HG03354 (cell line): ENCODE results near the gene QPRT.
"Not testable (repeated sequence)": the region's sequence is repeated elsewhere in the genome, so short reads cannot be mapped to it uniquely, and the experiment has no call there.

ENCODE experiments used
- ATAC-seq: cut with Tn5 transposase; IDR thresholded peaks from one replicate; pipeline ENCODE4 v1.9.1; 2021; ENCODE audit warnings: mild to moderate bottlenecking; ENCODE audit not compliant: unreplicated experiment, poor library complexity, severe bottlenecking

QPRT gene

DNA sequence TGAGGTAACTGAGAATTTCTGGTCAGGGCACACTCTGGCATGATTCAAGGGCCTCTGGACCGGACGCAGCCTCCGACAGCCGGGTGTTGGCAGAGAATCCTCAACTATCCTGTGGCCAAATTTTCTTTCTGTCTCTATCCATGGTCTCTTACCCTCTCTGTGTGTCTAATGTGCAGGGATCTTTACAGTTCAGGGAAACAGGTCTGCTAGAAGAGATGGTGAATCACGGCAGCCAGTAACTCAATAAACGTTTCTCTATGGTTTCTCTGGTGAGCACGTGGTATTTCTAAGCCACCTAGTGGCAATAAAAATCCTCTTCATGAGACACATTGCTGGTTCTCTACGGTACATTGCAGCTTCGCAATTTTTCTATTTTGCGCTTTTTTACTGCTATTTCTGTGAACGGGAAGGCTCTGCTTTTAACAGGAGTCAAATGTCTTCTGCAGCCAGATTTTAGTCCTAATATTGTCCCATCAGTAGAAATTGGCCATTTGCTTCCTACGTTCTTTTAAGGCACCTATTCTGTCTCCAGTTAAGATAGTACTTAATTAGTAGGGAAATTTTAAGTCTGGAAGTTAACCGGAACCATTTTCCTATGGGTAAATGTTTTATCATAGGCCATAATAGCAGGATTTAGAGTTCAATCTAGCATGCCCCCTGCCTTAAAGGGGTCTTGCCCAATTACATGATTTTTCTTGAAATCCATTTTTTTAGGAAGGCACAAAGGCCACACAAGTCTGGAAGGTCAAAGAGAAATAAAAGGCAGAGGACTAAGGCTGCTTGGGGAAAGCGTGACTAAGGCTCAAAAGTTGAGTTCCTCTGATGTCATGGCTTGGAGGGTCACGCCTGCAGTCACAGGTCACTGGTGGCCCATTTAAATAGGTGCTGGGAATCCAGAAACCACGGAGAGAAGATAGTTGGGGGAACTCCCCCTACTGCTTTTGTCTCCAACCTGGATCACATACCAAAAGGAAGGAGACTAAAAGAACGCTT, 31.5 kb downstream of the QPRT start:
- no peak for ATAC-seq

- no peak for ATAC-seq
These were observed 33.8 kb downstream of the QPRT start for GRCh38 chr16:29712809-29713208.

DNA sequence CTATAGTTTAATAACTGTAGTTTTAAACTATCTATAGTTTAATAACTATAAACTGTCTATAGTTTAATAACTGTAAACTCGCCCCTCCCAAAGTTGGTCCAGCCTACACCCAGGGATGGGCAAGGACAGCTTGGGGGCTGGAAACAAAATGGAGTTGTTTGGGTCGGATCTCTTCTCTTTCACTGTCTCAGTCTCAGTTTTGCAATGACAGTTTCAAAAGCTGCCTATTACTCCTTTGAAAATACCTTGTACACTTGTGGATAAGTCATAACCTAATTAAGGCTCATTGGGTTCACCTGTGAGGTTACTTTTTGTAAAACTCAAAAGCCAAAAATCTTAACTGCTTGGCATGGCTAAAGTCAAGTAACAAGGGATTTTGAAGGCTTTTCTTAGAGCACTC, 35.4 kb downstream of the QPRT start:
- no peak for ATAC-seq

DNA sequence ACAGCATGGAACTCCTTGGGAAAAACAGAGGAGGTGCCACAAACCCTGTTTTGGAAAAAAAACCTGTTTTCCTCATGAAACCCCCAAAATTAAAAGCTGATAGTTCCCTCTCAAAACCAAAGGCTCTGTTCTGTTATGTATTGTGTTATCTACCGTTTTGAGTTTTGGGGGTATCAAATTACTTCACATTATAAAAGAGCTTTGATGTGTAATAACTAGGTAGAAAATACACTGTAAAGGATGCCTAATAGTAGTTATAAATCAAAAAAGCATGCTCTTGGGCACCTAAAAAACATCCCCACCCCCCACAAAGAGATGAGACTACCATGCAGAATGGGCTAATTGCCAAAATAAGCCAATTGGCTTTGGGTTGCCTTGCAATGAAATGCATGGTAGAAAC, 36.0 kb downstream of the QPRT start:
- no peak for ATAC-seq

GRCh38 chr16:29717113-29717512, 38.1 kb downstream of the QPRT start:
- no peak for ATAC-seq

DNA sequence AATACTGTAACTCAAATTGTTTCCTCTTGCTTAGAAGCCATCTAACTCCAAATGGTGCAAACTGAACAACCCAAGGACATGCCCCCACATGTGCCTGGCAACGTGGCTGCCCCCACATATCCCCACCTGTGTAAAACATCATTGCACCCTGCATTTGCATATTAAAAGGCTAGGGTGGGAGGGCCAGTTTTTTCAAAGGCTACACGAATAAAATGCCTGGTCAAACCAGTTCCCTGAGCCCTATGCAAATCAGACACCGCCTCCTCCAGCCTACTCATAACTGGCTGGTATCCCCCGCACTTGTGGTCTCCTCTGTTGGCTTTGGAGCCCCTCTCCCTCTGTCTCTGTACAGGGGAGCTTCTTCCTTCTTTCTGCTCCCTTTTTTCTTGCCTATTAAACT, 40.1 kb downstream of the QPRT start:
- no peak for ATAC-seq

GRCh38 chr16:29720703-29721102, 41.7 kb downstream of the QPRT start:
- no peak for ATAC-seq

- ATAC-seq: not testable (repeated sequence)
These were observed 42.3 kb downstream of the QPRT start for GRCh38 chr16:29721167-29721879.

- ATAC-seq: no peak
These were observed 47.9 kb downstream of the QPRT start for GRCh38 chr16:29726845-29727377.

GRCh38 chr16:29727452-29727851, 48.5 kb downstream of the QPRT start:
- ATAC-seq: no peak

DNA sequence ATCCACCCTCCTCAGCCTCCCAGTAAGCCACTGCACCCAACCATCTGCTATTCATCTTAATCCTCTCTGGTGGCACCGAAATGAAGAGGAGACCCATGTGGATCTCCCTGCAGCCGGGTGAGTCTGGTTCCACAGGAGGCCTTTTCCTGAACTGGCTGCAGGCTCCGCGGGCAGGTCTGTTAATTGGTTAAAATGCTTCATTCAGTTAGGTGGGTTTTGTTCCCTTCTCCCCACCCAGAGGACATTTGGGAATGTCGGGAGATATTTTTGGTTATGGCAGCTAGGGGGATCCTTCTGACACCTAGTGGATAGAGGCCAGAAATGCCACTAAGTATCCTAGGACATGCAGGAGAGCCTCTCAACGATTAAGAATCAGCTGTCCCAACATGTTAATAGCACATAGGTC, 50.1 kb downstream of the QPRT start:
- ATAC-seq: no peak

DNA sequence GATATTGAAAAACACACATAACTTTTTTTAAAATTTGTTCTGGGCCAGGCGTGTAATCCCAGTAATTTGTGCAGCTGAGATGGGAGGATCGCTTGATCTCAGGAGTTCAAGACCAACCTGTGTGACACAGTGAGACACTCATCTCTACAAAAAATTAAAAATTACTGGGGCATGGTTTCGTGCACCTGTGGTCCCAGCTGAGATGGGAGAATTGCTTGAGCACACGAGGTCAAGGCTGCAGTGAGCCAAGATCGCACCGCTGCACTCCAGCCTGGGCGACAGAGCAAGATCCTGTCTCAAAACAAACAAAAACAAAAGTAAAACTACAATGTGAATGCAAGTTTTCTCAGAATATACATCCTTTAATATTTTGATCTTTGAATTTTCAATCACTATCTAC, 51.7 kb downstream of the QPRT start:
- no peak for ATAC-seq

GRCh38 chr16:29731768-29732601, 53.0 kb downstream of the QPRT start:
- ATAC-seq: peak; percentile 52

DNA sequence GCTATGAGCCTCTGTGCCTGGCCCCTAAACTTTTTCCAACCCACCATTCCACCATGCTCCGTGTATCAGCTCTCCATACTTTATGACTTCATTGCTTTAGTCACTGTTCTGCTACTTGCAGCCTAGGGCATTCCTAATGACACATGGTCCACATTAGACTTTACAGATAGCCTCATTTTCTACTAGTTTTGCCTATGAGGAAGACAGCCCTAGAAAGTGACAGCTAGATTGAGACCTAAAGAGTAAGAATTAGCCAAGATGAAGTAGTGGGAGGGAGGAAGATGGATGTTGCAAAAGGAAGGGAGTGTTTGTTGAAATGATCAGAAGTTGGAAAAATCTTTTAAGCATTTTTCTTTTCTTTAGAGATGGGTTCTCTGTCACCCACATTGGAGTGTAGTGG, 55.8 kb downstream of the QPRT start:
- no peak for ATAC-seq

GRCh38 chr16:29736112-29736511, 57.1 kb downstream of the QPRT start:
- no peak for ATAC-seq

DNA sequence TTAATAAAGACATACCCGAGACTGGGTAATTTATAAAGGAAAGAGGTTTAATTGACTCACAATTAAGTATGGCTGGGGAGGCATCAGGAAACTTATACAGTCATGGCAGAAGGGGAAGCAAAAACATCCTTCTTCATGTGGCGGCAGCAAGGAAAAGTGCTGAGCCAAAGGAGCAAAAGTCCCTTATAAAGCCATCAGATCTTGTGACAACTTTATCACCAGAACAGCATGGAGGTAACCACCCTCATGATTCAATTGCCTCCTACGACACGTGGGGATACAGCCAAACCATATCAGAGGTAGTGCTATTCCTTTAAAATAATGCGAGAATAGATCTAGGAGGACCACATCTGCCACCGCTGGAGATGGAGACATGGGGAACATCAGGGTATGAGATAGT, 57.8 kb downstream of the QPRT start:
- ATAC-seq: no peak

DNA sequence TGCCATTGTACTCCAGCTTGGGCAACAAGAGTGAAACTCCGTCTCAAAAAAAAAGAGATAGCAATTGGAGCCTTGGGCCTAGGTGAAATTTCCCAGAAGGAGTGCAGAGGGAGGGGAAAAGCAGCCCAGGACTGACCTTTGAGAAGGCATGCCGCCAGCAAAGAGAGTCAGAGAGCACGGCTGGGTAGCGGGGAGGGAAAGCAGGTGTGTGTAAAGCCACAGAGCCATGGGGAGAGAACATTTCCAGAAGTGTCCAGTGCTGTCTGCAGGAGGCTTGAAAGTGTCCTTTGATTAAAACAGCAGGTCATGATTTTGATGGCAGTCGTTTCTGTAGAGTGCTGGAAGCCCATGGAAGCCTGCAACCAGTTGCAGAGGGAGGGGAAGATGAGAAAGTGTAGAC, 58.7 kb downstream of the QPRT start:
- no peak for ATAC-seq

- ATAC-seq: no peak
These were observed 59.5 kb downstream of the QPRT start for GRCh38 chr16:29738514-29738913.

DNA sequence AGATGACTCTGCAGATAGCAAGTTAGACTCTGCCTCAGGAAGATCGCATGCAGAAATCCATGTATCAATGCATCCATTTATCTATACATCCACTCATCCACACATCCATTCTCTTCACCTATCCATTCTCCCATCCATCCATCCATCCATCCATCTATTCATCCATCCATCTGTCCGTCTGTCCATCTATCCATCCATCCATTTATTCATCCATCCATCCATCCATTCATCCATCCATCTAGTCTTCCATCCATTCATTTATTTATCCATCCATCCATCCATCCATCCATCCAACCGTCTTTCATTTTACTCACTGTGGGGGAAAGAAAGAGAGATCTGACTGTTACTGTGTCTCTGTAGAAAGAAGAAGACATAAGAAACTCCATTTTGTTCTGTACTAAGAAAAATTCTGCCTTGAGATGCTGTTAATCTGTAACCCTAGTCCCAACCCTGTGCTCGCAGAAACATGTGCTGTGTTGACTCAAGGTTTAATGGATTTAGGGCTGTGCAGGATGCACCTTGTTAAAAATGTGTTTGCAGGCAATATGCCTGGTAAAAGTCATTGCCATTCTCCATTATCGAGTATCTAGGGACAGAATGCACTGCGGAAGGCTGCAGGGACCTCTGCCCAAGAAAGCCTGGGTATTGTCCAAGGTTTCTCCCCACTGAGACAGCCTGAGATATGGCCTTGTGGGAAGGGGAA, 61.1 kb downstream of the QPRT start:
- ATAC-seq: not testable (repeated sequence)
